Prostate gland (tissue), 2 donors: ENCODE data around the gene MBD6. TPM values are rescaled to one million over a fixed set of nuclear protein-coding genes. Genes with fewer than 3 reads are reported as not detected.

Experiments
- DNase-seq: peaks from one replicate; pipeline ENCODE4 v3.0.0-alpha.2; 2019; ENCODE audit warnings: low spot score
- H3K27ac ChIP-seq, 2 donors: fragments of 200-600 bp; sonication (generic); 2 replicates each; pipeline ENCODE4 v1.5.1; 2017 to 2019
- H3K27me3 ChIP-seq: fragments of 200-600 bp; sonication (generic); replicated peaks from 2 replicates; pipeline ENCODE4 v1.5.1; 2019; ENCODE audit not compliant: insufficient read depth
- H3K36me3 ChIP-seq, 2 donors: fragments of 200-600 bp; sonication (generic); 1 replicate in 1 of 2; 2 replicates in 1 of 2; pipeline versions ENCODE4 v1.5.1 to v1.8.1; 2017 to 2019
- H3K4me1 ChIP-seq: fragments of 200-600 bp; sonication (generic); replicated peaks from 2 replicates; pipeline ENCODE4 v1.5.1; 2019
- H3K4me3 ChIP-seq, 2 donors: fragments of 200-600 bp; sonication (generic); 2 replicates each; pipeline ENCODE4 v1.5.1; 2017 to 2019
- H3K9me3 ChIP-seq: fragments of 200-600 bp; sonication (generic); 2 replicates; pipeline ENCODE4 v1.5.1; 2017
- POLR2A ChIP-seq: fragments of 450-650 bp; IDR thresholded peaks from one replicate; pipeline ENCODE4 v1.6.1; 2016; ENCODE audit warnings: antibody characterized with exemption, mild to moderate bottlenecking
- POLR2AphosphoS5 ChIP-seq: sonication (generic); formaldehyde crosslinking; IDR thresholded peaks from one replicate; pipeline ENCODE4 v1.6.1; 2017; ENCODE audit warnings: antibody characterized with exemption
- WGBS: methylation state at CpG from one replicate; pipeline ENCODE4 v1.1.5; 2018; 5-methylcytosine and 5-hydroxymethylcytosine counted together
- intact Hi-C: fragments of 100-400 bp; cut with DNase I; formaldehyde crosslinking; loops from one replicate; pipeline ENCODE4 v1.14.2; 2022
- total RNA-seq, 2 donors: library from RNA; depleted of rRNA; stranded (reverse); fragments of >200 nt; gene quantifications; one replicate each; pipeline ENCODE4 v1.1.0, GENCODE V29; 2016
- TF ChIP-seq, protein P1 (sequence below), 4 experiments: fragments of 200-600 bp in 2 of 4; fragments of 450-650 bp in 2 of 4; sonication (generic) in 2 of 4; IDR thresholded peaks; 1 replicate in 3 of 4; 2 replicates in 1 of 4; pipeline ENCODE4 v1.5.1; 2016 to 2019; ENCODE audit warnings: antibody characterized with exemption in 4 of 4, mild to moderate bottlenecking in 2 of 4, moderate library complexity in 2 of 4

The MBD6 gene
- total RNA-seq, 2 donors from 2014 or later: 54.5 to 92.1 TPM

DNA sequence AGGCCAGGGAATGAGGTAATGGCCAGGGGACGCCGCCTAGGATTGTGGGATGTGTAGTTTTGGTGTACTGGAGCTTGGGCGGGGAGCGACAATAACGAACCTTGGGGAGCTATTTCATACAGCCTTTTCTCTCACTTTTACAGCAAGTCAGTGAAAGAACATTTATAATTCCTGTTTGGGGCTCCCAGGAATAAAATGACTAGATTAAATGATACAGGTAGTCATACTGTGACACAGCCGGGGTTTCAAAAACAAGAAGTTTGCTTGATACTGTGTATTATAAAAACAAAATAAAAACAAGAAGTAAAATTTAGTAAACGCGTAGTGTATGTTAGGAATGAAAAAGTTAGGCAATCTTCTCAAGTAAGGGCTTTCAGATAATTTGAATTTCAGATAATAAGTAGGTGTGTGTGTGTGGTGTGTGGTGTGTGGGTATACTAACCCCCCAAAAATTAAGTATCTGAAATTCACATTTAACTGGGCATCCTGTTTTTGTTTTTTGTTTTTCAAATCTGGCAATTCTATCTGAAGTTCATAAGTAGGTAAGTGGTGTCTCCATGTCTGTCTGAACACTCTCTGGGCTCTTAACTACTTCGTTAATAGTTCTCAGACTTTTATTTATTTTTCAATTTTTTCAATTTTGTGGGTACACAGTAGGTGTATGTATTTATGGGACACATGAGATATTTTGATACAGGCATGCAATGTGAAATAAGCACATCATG is 24.8 kb downstream of the MBD6 start:
- DNase-seq: no peak
- intact Hi-C loops: no loop called here
- H3K27ac ChIP-seq: peak overlapping the region in 1 of 2 donors; percentile 84
- peaks cover 7% of the 10 kb centered on the region for H3K4me1 ChIP-seq
- H3K27me3 ChIP-seq: peaks cover 11% of the 10 kb centered on the region
- no peaks in the 10 kb centered on the region for H3K36me3 ChIP-seq
- TF ChIP-seq, protein P1, sequence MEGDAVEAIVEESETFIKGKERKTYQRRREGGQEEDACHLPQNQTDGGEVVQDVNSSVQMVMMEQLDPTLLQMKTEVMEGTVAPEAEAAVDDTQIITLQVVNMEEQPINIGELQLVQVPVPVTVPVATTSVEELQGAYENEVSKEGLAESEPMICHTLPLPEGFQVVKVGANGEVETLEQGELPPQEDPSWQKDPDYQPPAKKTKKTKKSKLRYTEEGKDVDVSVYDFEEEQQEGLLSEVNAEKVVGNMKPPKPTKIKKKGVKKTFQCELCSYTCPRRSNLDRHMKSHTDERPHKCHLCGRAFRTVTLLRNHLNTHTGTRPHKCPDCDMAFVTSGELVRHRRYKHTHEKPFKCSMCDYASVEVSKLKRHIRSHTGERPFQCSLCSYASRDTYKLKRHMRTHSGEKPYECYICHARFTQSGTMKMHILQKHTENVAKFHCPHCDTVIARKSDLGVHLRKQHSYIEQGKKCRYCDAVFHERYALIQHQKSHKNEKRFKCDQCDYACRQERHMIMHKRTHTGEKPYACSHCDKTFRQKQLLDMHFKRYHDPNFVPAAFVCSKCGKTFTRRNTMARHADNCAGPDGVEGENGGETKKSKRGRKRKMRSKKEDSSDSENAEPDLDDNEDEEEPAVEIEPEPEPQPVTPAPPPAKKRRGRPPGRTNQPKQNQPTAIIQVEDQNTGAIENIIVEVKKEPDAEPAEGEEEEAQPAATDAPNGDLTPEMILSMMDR (IDR thresholded peaks at IDR 0.05): no peak
- TF ChIP-seq POLR2A (no peak), POLR2AphosphoS5 (peak; percentile 95)
- 20% methylated on average over 9 of the region's 9 CpGs for WGBS
- H3K4me3 ChIP-seq: peak overlapping the region; percentile 99
- H3K9me3 ChIP-seq: no peaks in the 10 kb centered on the region

DNA sequence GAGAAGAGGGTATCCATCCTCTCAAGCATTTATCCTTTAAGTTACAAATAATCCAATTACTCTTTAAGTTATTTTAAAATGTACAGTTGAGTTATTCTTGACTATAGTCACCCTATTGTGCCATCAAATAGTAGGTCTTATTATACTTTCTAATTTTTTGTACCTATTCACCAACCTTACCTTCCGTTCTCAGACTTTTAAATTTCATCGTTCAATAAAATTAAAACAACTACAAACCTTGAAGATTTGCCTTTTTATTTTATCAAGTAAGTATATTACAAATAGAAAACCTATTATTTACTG is 25.3 kb downstream of the MBD6 start:
- H3K36me3 ChIP-seq: no peaks in the 10 kb centered on the region
- 86% methylated on average over 2 of the region's 2 CpGs for WGBS
- DNase-seq: no peak
- H3K4me1 ChIP-seq: peaks cover 7% of the 10 kb centered on the region
- no peaks in the 10 kb centered on the region for H3K9me3 ChIP-seq
- intact Hi-C loops: no loop called here
- peaks cover 13% of the 10 kb centered on the region for H3K27me3 ChIP-seq
- no peak overlapping the region for H3K27ac ChIP-seq
- H3K4me3 ChIP-seq: no peak overlapping the region
- TF ChIP-seq, protein P1 (IDR thresholded peaks at IDR 0.05): no peak
- TF ChIP-seq POLR2A: no peak
- no peak for TF ChIP-seq POLR2AphosphoS5

DNA sequence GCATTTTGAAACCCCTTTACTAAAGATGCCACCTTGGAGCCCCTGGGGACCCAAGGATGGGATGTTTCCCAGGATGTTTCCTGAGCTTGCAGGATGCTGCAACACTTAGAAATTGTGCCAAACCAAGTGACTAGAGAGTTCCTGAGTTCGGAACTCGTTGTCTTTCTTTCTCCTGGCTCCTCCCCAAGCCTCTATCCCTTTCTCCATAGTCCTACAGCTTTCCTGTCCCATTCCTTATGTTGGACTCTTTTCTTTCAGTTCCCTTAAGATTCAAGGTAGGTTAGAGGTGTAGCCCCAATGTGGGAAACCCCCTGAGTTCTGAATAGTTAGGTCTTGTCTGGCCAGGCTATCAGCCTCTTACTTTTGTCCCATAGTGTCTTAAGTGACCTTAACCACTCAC is 25.9 kb downstream of the MBD6 start:
- 27% methylated on average over 2 of the region's 2 CpGs for WGBS
- Histone ChIP-seq H3K4me1 (peaks cover 7% of the 10 kb centered on the region), H3K36me3 (no peaks in the 10 kb centered on the region), H3K4me3 (no peak overlapping the region), H3K27ac (no peak overlapping the region), H3K9me3 (no peaks in the 10 kb centered on the region), H3K27me3 (peaks cover 13% of the 10 kb centered on the region)
- intact Hi-C loops: no loop called here
- TF ChIP-seq POLR2A: no peak
- TF ChIP-seq, protein P1 (IDR thresholded peaks at IDR 0.05): no peak
- TF ChIP-seq POLR2AphosphoS5: no peak
- DNase-seq: no peak

DNA sequence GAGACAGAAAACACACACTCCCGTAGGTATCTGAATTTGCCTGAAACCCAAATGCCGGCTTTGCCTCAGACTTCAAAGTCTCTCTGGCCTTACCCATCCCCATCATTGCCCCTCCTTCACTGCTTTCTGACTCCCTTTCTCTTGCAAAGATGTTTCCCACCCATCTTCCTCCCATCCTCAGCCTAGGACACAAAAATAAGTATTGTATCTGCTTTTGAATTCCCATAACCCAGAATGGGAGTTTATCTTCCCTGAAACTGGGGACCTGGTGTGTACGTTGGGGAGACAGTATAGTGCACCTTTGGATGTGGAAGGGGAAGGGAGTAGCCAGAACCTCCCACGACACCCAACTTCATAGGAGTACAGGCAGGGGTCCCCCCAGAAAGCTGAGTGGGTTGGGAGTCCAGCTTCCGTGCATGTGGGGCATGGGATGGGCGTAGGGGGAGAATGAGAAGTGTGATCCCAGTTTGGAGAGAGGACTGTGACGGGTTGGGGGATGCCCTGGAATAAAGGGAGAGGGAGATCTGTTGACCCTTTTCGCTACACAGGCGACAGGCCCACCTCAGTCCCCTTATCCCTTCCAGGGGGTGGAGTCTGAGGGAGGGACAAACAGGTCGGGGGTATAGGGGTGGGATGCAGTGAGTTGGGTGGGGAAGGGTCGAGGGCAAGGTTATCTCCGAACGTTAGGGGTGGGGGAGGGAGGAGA is 26.7 kb downstream of the MBD6 start:
- Histone ChIP-seq H3K4me3 (peak overlapping the region; percentile 15 to 27), H3K36me3 (no peaks in the 10 kb centered on the region), H3K4me1 (peaks cover 7% of the 10 kb centered on the region), H3K27me3 (peaks cover 13% of the 10 kb centered on the region), H3K27ac (no peak overlapping the region), H3K9me3 (no peaks in the 10 kb centered on the region)
- intact Hi-C loops: no loop called here
- TF ChIP-seq POLR2AphosphoS5 (no peak), POLR2A (no peak)
- TF ChIP-seq, protein P1 (IDR thresholded peaks at IDR 0.05): no peak
- no peak for DNase-seq
- 33% methylated on average over 13 of the region's 13 CpGs for WGBS
